ENCODE measurements around the gene IL1RN.
A peak's percentile ranks its signal among the peaks of the same experiment; 100 is the strongest.

Gene IL1RN

DNA sequence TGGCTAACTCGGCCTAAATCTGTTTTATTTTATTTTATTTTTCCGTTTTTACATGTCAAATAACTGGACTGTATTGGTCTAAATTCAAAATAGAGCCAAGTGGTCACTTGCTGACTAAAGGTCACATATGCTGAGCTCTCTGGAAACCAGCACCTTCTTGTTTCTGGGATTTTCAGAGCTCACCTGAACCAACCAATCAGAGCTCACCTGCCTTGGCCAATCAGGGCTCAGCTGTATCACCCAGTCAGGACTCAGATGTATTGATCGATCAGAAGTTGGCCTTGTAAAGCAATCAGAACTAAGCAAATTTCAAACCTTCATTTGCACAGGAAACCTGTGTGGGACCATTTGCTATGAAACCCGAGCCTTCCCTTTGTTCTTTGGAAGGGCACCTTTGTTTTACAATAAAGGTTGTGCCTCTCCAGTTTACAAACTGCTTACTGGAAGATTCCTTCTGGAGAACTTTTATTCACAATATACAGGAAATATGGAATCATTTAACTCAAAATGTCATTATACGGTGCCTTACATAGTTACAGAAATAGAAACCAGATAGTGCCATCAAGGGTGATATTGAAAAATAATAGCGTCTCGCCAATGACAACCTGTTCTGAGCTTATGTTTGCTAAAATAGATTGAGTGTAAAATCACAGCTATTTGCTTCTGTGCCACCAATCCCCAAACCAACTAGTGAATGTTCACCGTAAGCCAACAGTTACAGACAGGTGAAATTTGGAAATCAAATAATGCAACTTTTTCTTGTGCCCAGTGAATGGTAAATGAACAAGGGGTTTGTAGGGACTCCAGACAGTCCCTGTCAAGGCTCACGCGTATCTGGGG lies 29.1 kb downstream of the IL1RN start:
- no peak for DNase-seq (ENCODE audit: low read depth in 3 of 3)

DNA sequence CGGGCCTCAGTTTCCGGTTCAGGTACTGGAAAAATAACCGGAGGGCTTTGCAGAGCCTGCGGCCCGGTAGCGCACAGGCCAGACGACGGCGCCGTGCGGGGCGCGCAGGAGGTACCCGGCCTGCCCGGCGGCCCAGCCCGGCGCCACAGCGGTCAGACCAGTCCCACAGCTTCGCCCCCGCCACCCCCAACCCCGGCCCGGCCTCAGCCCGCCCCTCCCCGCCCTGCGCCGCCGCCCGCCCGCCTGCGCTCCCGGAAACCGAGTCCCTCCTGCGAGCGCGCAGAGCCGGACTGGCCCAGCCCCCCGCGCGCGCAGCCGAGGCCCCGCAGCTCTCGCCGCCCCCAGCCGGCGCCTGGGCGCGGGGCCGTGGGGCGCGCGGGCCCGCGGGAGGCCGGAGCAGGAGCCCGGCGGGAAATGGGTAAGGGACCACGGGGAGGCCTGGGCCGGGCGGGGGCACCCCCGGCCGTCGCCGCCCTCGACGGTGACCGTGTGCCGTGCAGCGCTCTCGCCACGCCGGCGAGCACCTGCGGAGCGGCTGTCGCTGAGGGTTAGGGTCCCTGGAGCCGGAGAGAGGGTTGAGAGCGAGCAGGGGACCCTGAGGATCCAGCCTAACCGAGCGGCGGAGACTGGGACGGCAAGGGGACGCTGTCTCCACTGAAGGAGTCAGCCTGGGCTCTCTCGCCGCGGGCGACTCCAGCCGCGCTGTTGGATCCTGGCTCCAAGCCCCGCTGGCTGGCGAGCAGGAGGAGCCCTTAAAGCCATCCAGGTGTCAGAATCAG lies 29.9 kb downstream of the IL1RN start:
- DNase-seq (ENCODE audit: low read depth in 3 of 3) = peak in 1 of 3 donors; percentile 45

DNA sequence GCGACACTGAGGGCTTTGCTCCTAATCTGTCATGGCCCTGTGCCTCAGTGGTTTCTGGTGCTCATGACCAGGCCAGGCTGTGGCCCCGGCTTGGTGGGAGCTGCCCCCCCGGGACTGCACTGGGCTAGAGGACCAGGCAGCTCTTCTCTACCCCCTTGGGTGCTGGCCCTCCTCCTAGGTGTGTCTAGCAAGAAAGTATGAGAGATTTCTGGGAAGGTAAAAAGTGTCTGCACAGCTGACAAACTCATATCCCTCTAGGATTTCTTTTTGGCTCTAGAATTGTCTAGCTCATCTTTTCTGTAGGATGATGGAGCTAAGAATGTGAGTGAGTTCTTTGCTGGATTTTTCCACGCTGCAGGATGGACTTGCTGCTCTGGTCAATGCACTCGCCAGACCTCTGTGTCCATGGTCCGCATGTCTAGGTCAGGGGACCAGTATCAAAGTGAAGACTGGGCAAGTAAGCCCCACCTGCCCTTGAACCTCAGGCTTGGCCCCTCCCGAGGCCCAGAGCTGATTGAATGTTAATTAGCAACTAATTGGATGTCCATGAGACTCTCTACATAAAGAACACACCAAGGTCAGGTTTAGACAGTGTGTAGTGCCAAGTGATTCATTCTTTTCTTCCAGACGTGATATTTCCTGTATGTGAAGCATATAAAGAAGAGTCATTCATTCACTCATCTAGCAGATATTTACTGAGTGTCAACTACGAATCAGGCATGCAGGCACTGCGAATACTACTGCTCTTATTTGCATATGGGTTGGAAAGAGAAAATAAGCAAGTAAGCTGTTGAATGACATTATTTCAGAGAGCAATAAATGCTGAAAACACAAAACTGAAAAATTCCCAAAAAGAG lies 30.7 kb downstream of the IL1RN start:
- DNase-seq (ENCODE audit: low read depth in 3 of 3) = no peak

DNA sequence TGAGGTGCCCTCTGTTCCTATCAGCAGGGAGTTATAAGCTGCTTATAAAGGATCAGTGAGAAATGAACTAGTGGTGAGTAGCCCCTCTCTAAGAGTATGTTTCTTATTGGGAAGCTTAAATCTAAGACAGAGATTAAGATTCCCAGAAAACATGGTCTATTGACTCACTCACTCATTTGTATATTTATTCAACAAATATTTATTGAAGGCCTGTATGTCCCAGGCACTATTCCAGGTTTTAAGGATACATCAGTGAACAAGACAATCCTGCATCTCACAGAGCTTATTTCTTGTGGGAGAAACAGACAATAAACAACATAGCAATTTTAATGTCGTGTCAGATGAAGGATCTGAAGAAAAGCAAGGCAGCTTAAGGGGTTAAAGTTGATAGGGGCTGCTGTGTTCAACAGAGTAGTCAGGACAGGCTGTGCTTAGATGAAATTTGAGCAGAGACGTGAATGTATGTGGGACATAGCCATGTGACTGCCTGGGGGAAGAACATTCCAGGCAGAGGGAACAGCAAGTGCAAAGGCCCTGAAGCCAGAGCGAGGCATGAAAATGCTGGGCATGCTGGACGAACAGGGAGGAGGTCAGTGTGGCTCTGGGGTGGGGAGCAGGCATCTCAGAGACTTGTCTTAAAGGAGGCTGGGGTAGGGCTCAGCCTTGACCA lies 31.6 kb downstream of the IL1RN start:
- no peak for DNase-seq (ENCODE audit: low read depth in 3 of 3)

DNA sequence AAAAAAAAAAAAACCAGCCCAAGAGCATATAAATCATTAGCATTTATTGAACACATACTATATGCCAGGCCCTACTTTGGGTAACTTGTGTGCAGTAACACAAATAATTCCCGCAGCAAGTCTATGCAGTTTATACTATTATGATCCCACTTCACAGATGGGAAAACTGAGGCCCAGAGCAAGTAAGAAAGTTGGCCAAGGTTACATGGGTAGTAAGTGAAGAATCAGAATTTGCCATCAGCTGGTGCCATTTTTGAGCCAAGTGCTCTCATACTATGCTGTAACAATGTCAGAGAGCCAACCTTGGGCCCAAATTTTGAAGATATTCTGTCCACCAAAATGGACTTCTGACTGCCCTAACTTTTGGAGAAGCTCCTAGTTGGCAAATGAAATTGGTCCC lies 32.9 kb downstream of the IL1RN start:
- no peak for DNase-seq (ENCODE audit: low read depth in 3 of 3)

DNA sequence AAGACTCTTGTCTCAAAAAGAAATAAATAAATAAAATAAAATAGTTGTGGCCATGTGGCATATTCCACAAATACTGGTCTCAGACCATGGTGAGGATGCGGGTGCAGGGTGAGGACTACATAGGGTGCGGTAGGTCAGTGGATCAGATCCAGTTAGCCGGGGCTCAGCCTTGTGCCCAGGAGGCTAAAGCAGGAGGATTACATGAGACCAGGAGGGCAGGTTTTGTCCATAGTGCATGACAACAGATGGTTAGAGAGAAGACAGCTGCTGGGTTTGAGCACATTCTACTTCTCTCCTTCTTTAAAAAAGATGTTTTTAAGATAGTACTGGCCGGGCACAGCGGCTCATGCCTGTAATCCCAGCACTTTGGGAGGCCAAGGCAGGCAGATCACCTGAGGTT lies 33.6 kb downstream of the IL1RN start:
- no peak for DNase-seq (ENCODE audit: low read depth in 3 of 3)

DNA sequence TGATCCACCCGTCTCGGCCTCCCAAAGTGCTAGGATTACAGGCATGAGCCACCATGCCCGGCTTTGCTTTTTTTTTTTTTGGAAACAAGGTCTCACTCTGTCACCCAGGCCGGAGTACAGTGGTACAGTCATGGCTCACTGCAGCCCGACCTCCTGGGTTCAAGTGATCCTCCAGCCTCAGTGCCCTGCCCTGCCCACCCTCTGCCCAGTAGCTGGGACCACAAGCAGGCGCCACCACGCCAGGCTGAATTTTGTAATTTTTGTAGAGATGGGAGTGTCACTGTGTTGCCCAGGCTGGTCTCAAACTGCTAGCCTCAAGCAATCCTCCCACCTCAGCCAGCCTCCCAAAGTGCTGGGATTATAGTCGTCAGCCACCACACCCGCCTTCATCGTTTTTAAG lies 34.8 kb downstream of the IL1RN start:
- DNase-seq (ENCODE audit: low read depth in 3 of 3) = no peak

DNA sequence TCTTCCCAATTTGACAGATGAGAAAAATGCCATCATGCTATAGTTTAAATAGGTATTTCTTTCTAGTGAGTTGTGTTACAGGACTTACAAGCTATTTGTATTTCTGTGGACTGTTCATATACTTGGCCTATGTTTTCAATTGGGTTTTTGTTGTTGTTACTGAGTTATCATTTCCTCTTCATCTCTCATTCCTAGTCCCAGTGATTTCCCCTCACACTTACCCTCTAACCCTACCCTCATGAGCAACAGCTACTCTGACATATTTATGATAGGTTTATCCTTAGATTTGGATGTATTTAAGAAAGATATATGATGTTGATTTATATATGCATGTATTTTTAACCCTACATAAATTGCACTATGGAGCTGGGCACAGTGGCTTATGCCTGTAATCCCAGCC lies 35.5 kb downstream of the IL1RN start:
- DNase-seq (ENCODE audit: low read depth in 3 of 3) = no peak

DNA sequence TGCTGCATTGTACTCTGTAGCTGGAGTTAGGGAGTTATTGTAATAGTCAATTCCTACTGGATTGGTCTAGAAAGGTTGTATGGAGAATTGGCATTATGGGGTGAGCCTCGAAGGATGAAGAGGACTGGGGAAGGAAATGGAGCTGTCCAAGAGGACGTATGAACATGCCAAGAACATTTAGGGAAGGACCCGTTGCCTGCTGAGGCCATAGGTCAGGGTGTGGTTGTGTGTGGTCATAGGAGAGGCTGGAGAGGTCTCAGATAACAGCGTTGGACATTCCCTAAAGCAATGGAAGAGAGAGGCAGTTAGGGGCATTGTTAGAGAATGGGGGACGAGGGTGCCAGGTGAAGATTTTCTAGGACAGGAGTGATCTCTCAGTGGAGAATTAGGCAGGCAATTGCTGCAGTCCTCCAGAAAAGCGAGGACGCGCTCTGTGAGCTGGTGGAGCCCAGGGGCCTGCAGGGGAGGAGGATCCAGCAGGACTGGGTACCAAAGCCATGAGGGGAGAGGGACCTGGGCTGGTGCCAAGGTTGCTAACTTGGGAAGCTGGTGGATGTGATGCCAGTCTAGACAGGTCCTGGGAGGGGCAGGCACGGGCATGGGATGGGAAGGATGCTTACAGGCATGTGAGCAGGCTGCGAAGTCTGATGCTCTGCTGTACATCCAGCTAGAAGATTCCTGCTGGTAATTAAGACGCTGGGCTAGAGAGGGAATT lies 37.0 kb downstream of the IL1RN start:
- no peak for DNase-seq (ENCODE audit: low read depth in 3 of 3)

DNA sequence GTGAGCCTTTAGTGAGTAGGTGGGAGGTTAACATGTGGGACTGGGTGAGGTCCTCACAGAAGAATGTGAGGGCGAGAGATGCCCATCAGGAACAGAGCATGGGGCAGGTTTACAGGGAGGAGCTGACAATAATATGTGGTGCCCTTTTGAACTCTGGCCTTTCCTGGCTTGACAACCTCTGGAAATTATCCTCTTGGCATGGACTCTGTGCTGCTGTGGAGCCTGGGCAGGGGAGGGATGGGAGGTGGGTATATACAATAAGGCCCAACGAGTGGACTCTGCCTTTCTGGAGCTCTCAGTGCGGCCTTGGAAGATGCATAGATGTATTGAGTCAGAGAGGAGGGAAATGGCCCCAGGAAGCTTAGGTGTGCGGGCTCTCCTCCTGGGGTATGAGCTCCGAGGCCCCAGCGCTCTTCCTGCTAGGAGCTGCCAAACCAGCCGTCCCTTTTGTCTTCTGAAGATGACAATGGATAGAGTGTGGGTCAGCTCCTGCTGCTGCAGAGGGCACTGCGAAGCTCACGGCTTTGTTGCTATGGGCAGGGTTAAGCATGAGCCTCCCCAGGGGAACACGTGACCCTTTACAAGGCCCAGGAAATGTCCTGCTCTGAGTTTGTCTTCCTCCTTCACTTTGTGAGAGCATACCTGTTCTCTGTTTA lies 37.7 kb downstream of the IL1RN start:
- no peak for DNase-seq (ENCODE audit: low read depth in 3 of 3)

DNA sequence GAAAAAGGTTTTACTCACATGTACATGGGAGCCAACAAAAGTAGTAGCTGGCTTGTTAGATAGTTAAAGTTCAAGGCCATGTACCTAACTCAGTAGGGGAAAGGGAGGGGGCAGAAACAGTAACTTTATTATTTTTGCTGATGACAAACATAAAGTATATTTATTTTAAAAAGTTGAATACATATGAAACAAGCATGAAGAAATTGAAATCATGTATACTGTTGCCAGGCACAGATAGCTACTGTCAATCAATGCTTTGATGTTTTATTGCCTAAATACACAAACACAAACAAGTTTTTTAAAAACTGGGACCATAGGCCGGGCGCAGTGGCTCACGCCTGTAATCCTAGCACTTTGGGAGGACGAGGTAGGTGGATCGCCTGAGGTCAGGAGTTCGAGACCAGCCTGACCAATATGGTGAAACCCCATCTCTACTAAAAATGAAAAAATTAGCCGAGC lies 38.8 kb downstream of the IL1RN start:
- no peak for DNase-seq (ENCODE audit: low read depth in 3 of 3)

DNA sequence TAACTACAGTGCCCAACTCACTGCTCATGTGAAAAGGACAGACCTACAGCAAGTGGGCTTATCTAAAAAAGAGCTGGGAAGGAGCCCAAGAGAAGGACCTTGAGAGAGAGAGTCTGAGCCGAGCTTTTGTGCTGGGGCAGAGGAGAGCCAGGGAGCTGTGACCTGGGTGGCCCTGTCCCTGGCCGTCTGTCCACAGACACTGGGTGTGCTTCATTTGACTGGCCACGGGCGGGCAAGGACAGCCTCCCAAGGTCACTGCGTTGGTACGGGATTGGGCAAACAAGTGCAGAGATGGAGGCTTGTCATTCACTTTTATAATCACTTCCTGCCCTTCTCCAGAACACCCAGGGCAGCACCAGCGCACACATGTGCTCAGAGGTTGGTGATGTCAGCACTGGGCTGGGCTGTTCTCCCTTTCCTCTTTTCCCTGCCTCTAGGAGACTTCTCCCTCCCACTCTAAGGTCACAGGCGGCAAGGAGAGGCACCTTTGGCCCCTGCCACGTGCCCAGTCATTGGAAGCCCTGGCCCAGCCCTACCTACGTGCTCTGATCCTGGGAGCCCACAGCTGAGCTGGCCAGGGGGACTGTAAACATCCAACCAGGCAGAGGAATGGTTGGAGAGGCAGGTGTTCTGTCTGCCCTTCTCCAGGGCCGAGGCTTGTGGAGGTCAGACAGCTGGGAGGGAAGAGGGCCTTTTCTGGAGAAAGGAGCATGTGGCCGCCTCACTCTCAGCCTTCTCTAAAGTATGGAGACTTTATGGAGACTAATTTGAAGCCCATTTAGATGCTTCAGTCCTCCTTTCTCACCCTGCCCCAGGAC lies 39.9 kb downstream of the IL1RN start:
- DNase-seq (ENCODE audit: low read depth in 3 of 3) = no peak

DNA sequence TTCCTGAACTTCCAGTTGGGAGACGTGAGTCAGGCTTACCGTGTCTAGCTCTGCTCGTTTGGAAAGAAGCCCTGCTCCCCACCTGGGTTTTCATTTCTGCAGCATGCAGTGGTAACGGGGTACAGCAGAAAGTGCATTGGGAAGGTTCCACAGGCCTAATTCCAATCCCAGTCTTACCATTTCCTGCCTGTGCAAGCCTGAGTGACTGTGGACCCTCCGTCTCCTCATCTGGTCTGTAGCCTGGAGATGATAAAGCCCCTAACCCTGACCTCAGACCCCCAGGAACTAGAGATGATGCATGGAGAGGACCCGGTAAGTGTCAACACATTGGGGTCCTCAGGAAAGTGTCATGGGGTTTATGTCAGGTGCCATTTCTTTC lies 40.6 kb downstream of the IL1RN start:
- DNase-seq (ENCODE audit: low read depth in 3 of 3) = no peak

DNA sequence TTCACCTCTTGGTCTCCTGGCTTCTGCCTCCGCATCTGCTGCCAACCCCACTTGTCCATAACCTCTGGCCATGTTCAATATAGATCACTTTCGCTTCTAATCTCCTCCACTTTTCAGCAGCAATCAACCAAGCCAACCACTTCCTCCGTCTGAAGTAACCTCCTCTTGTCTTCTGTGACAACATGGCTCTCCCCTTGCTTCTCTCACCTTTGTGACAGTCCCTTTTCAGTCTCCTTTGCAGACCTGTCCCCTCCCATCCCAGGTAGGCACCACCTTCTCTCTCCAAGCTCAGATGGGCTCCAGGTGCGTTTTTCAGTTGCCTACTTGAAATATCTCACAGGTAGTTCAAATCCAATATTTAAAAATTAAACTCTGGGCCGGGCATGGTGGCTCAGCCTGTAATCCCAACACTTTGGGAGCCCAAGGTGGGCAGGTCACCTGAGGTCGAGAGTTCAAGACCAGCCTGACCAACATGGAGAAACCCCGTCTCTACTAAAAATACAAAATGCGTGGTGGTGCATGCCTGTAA lies 41.7 kb downstream of the IL1RN start:
- DNase-seq (ENCODE audit: low read depth in 3 of 3) = no peak

DNA sequence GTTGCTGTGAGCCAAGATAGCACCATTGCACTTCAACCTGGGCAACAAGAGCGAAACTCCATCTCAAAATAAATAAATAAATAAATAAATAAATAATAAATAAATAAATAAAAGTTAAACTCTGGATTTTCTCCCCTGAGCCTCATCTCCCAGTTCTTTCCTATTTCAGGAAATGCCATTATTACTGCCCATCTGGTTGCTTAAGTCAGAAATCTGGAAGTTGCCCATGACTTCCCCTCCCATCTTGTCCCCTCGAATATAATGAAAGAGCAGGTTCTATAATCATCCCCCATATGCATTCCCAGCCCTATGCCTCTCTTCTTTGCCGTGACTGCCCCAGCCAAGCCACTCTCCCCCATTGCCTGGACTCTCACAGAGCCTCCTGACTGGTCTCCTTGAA lies 42.2 kb downstream of the IL1RN start:
- DNase-seq (ENCODE audit: low read depth in 3 of 3) = no peak

DNA sequence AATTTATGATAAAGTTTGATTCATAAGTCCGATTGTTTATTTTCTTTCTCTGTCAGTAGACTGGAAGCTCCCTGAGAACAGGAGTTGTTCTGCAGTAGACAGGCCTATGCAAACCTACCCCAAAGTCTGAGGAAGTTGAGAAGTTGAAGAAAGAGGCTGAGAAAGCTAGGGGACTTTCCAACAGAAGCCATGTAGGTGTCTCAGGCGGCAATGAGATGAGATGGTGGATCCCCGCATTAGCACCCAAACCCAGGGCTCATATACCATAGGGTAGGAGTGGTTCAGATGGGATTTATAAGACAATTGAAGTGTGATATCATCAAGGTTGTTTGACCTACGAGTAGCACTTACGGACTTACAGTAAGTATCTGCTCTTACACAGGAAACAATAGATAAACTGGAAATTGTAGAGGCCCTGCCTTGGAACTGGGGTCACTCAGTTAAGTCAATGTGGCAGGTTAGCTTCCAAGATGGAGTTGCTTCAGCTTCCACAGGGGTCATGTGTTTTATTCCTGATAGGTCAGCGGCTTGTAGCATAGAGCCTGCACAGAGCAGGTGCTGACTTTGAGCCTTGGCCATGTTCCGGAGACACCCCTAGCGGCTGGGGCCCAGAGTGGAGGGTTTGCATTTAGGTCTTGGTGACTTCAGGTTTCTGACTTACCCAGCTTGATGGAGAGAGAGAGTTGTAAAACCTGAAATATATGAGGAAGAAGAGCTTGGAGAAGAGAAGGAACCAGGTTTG lies 44.1 kb downstream of the IL1RN start:
- DNase-seq (ENCODE audit: low read depth in 3 of 3) = no peak

DNA sequence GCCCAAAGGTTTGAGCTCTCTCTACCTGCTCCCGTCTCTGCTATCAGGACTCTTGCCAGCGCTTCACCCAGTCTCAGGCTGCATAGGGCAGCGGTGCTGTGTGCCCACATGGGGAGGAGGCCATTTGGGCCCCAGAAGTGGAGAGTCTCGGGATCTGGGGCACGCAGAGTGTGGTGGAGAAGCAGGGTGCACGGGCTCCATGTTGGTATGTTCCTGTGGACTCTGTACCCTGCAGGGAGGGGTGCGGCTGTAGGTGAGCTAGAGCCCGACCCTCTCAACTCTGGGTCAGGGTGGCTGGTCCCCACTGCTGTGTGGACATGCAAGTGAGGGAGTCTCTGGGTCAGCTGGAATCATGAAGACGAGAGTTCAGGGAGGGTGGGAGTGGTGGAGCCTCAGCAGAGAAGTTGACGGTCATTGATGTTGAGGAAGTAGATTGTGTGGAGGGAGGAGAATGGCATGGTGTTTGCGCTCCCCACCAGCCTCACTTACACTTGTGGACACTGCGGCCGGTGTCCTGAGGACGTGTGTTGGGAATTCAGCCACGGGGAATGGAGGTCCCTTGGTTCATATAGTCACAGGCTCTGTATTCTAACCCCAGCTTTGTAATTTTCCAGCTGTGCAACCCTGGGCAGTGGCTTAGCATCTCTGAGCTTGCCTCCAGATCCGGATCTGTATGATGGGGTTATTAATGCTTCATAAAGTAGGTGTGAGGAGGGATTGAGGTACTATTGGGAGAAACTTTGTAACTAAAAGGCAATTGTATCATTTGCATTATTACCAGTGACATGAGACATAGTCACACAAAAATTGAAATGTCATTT lies 45.5 kb downstream of the IL1RN start:
- DNase-seq (ENCODE audit: low read depth in 3 of 3) = no peak

Measured in stimulated activated CD4-positive, alpha-beta T cell treated with anti-CD3 and anti-CD28 coated beads, TNF-alpha, amount 100 ng/mL, for 48 hours (primary cell).